OCI-LY7 (cell line): ENCODE measurements around the gene KCNIP1. TPM values are rescaled to one million over a fixed set of nuclear protein-coding genes. Genes with fewer than 3 reads are reported as not detected.

Experiments
- BruUV-seq: library from RNA; stranded (reverse); fragments of 400-500 nt; replicated peaks from 2 replicates; lab custom pipeline; 2021; lab: Mats Ljungman, UMichigan
- CTCF ChIA-PET: fragments of 300-600 bp; sonication (Branson Sonifier 250); formaldehyde crosslinking; loops from one replicate; lab custom pipeline; 2022; ENCODE audit warnings: antibody characterized with exemption; ENCODE audit not compliant: unreplicated experiment; lab: Charles Lee
- POLR2A ChIA-PET: fragments of 300-600 bp; sonication (Branson Sonifier 250); formaldehyde crosslinking; loops from one replicate; lab custom pipeline; 2022; ENCODE audit warnings: antibody characterized with exemption; lab: Charles Lee
- DNase-seq: peaks from one replicate; pipeline ENCODE4 v3.0.0-alpha.2; 2015; ENCODE audit warnings: low spot score
- H2AFZ ChIP-seq: fragments of 200-600 bp; sonication (generic), shearing (Covaris generic); 2 replicates; pipeline ENCODE4 v1.6.1; 2014; ENCODE audit warnings: mild to moderate bottlenecking, antibody characterized with exemption, low read length, moderate library complexity
- H3K27ac ChIP-seq: fragments of 200-600 bp; sonication (generic); 2 replicates; pipeline ENCODE4 v1.5.1; 2014; ENCODE audit warnings: mixed run types, low read depth, mild to moderate bottlenecking, moderate library complexity, low read length, inconsistent platforms; ENCODE audit not compliant: poor library complexity, severe bottlenecking
- H3K36me3 ChIP-seq: fragments of 200-600 bp; sonication (generic); 2 replicates; pipeline ENCODE4 v1.6.1; 2014; ENCODE audit warnings: mild to moderate bottlenecking, antibody characterized with exemption, low read length, moderate library complexity, mixed read lengths; ENCODE audit not compliant: insufficient read depth
- H3K4me1 ChIP-seq: fragments of 200-600 bp; sonication (generic); 2 replicates; pipeline ENCODE4 v1.5.1; 2014; ENCODE audit warnings: mild to moderate bottlenecking, low read length; ENCODE audit not compliant: insufficient read depth, poor library complexity, severe bottlenecking
- H3K4me2 ChIP-seq: fragments of 200-600 bp; sonication (generic); 2 replicates; pipeline ENCODE4 v1.6.1; 2014; ENCODE audit warnings: mild to moderate bottlenecking, low read length
- H3K4me3 ChIP-seq: fragments of 200-600 bp; sonication (generic); 2 replicates; pipeline ENCODE4 v1.5.1; 2014; ENCODE audit warnings: mild to moderate bottlenecking, low read depth, low read length; ENCODE audit not compliant: poor library complexity, severe bottlenecking
- H3K79me2 ChIP-seq: fragments of 200-600 bp; sonication (generic); 2 replicates; pipeline ENCODE4 v1.6.1; 2016; ENCODE audit warnings: low read depth, mild to moderate bottlenecking, low read length, moderate library complexity, mixed read lengths; ENCODE audit not compliant: insufficient read depth
- H3K9me2 ChIP-seq: fragments of 200-600 bp; sonication (generic); 2 replicates; pipeline ENCODE4 v1.6.1; 2016; ENCODE audit warnings: mild to moderate bottlenecking, low read length, mixed read lengths; ENCODE audit not compliant: insufficient read depth
- H3K9me3 ChIP-seq: fragments of 200-600 bp; sonication (generic); 2 replicates; pipeline ENCODE4 v1.6.1; 2014; ENCODE audit warnings: mild to moderate bottlenecking, mixed run types, low read length, mixed read lengths
- H4K20me1 ChIP-seq: fragments of 200-600 bp; sonication (generic); 2 replicates; pipeline ENCODE4 v1.6.1; 2014; ENCODE audit warnings: mild to moderate bottlenecking, antibody characterized with exemption, low read length, moderate library complexity, mixed read lengths; ENCODE audit not compliant: insufficient read depth
- CTCF ChIP-seq: fragments of 200-600 bp; sonication (generic); conservative IDR thresholded peaks from 2 replicates; pipeline ENCODE4 v1.5.1; 2014; ENCODE audit warnings: mild to moderate bottlenecking, antibody characterized with exemption, low read length, moderate library complexity, mixed read lengths
- EZH2phosphoT487 ChIP-seq: fragments of 200-600 bp; sonication (generic); IDR thresholded peaks from 2 replicates; pipeline ENCODE4 v1.6.1; 2018; ENCODE audit warnings: low read depth, borderline replicate concordance, mild to moderate bottlenecking, mixed run types, antibody characterized with exemption, low read length, moderate library complexity, mixed read lengths
- intact Hi-C: fragments of 100-400 bp; cut with micrococcal nuclease; formaldehyde crosslinking; loops from one replicate; pipeline ENCODE4 v1.10.0; 2022; ENCODE audit not compliant: unreplicated experiment
- total RNA-seq, 2 experiments: library from RNA; depleted of rRNA in 1 of 2; stranded (reverse); fragments of >200 nt in 1 of 2; shearing (Covaris generic) in 1 of 2; gene quantifications; 2 replicates each; pipeline ENCODE4 v1.2.3, GENCODE V29; 2014 to 2022

KCNIP1 gene
- total RNA-seq, 2 experiments from 2014 or later = not detected

GRCh38 chr5:170619869-170620268, 116.0 kb downstream of the KCNIP1 start:
- CTCF ChIA-PET = no interaction called here
- DNase-seq = no peak
- POLR2A ChIA-PET = no interaction called here

GRCh38 chr5:170622933-170623332, 119.1 kb downstream of the KCNIP1 start:
- no peaks in the 10 kb centered on the region for H3K4me1 ChIP-seq
- H3K4me2 ChIP-seq = no peak overlapping the region
- no peak for DNase-seq
- H3K27ac ChIP-seq = no peak overlapping the region
- H3K36me3 ChIP-seq = no peaks in the 10 kb centered on the region
- POLR2A ChIA-PET = no interaction called here
- no TSS peak for BruUV-seq
- H3K4me3 ChIP-seq = no peak overlapping the region
- CTCF ChIA-PET = no interaction called here
- TF ChIP-seq EZH2phosphoT487 = no peak
- no peak for TF ChIP-seq CTCF
- no peaks in the 10 kb centered on the region for H3K9me2 ChIP-seq
- H4K20me1 ChIP-seq = no peaks in the 10 kb centered on the region
- intact Hi-C loops = no loop called here
- no peak overlapping the region for H2AFZ ChIP-seq
- no peaks in the 10 kb centered on the region for H3K79me2 ChIP-seq
- H3K9me3 ChIP-seq = no peaks in the 10 kb centered on the region

More at GRCh38 chr5:170619869-170620268, 116.0 kb downstream of the KCNIP1 start:
- intact Hi-C loops = no loop called here
- TF ChIP-seq EZH2phosphoT487 (no peak), CTCF (no peak)
- Histone ChIP-seq H3K27ac (no peak overlapping the region), H3K4me1 (no peaks in the 10 kb centered on the region), H2AFZ (no peak overlapping the region), H3K4me2 (no peak overlapping the region), H3K36me3 (no peaks in the 10 kb centered on the region), H4K20me1 (no peaks in the 10 kb centered on the region), H3K9me2 (no peaks in the 10 kb centered on the region), H3K79me2 (no peaks in the 10 kb centered on the region), H3K9me3 (no peaks in the 10 kb centered on the region), H3K4me3 (no peak overlapping the region)
- BruUV-seq = no TSS peak

- POLR2A ChIA-PET = no interaction called here
- DNase-seq = no peak
- no peak overlapping the region for H2AFZ ChIP-seq
Observed at GRCh38 chr5:170623576-170624181, 119.9 kb downstream of the KCNIP1 start.

More at GRCh38 chr5:170623576-170624181, 119.9 kb downstream of the KCNIP1 start:
- intact Hi-C loops = no loop called here
- Histone ChIP-seq H3K36me3 (no peaks in the 10 kb centered on the region), H3K4me1 (no peaks in the 10 kb centered on the region), H3K4me3 (no peak overlapping the region), H3K4me2 (no peak overlapping the region), H4K20me1 (no peaks in the 10 kb centered on the region), H3K79me2 (no peaks in the 10 kb centered on the region), H3K9me2 (no peaks in the 10 kb centered on the region), H3K27ac (no peak overlapping the region), H3K9me3 (no peaks in the 10 kb centered on the region)
- BruUV-seq = no TSS peak
- CTCF ChIA-PET = no interaction called here
- peak; percentile 68 for TF ChIP-seq CTCF
- no peak for TF ChIP-seq EZH2phosphoT487
